GM21367 (cell line): Measurements from ENCODE around the gene RAD51B.

Experiments
- ATAC-seq: cut with Tn5 transposase; IDR thresholded peaks from one replicate; pipeline ENCODE4 v1.9.1; 2021; ENCODE audit not compliant: unreplicated experiment

The RAD51B gene

GRCh38 chr14:68312884-68313610 is 493.5 kb downstream of the RAD51B start:
- peak; percentile 73 for ATAC-seq

- no peak for ATAC-seq
Observed at GRCh38 chr14:68314642-68315041, 495.1 kb downstream of the RAD51B start.

GRCh38 chr14:68315081-68315480 is 495.5 kb downstream of the RAD51B start:
- no peak for ATAC-seq

- no peak for ATAC-seq
Observed at GRCh38 chr14:68316078-68316868, 496.7 kb downstream of the RAD51B start.

- ATAC-seq, result no peak
Observed at GRCh38 chr14:68317239-68317638, 497.7 kb downstream of the RAD51B start.

GRCh38 chr14:68318828-68319227 is 499.2 kb downstream of the RAD51B start:
- ATAC-seq, result no peak

- no peak for ATAC-seq
Observed at GRCh38 chr14:68320495-68320894, 500.9 kb downstream of the RAD51B start.

GRCh38 chr14:68322940-68323620 is 503.5 kb downstream of the RAD51B start:
- no peak for ATAC-seq

GRCh38 chr14:68325267-68325807 is 505.8 kb downstream of the RAD51B start:
- ATAC-seq, result no peak

- ATAC-seq, result no peak
Observed at GRCh38 chr14:68327231-68327630, 507.7 kb downstream of the RAD51B start.

- ATAC-seq, result no peak
Observed at GRCh38 chr14:68328509-68328908, 508.9 kb downstream of the RAD51B start.

- no peak for ATAC-seq
Observed at GRCh38 chr14:68331426-68331825, 511.8 kb downstream of the RAD51B start.

- ATAC-seq, result no peak
Observed at GRCh38 chr14:68331991-68332390, 512.4 kb downstream of the RAD51B start.

GRCh38 chr14:68333262-68333661 is 513.7 kb downstream of the RAD51B start:
- ATAC-seq, result no peak

- ATAC-seq, result no peak
Observed at GRCh38 chr14:68335312-68335711, 515.7 kb downstream of the RAD51B start.

GRCh38 chr14:68336165-68336564 is 516.6 kb downstream of the RAD51B start:
- ATAC-seq, result no peak

GRCh38 chr14:68337279-68337678 is 517.7 kb downstream of the RAD51B start:
- ATAC-seq, result no peak

- ATAC-seq, result no peak
Observed at GRCh38 chr14:68340262-68340661, 520.7 kb downstream of the RAD51B start.

GRCh38 chr14:68341411-68342212 is 522.0 kb downstream of the RAD51B start:
- peak; percentile 68 for ATAC-seq

GRCh38 chr14:68342216-68342763 is 522.7 kb downstream of the RAD51B start:
- ATAC-seq, result no peak
